Neural cell (in vitro differentiated cells): ENCODE results near the gene PHLDB2. TPM values are rescaled to one million over a fixed set of nuclear protein-coding genes. Genes with fewer than 3 reads are reported as not detected.

Experiments
- H2AFZ ChIP-seq: fragments of 200-600, 300-800 bp; sonication (generic), shearing (Covaris generic); 2 replicates; pipeline ENCODE4 v1.6.0; 2014; ENCODE audit warnings: low read depth, mild to moderate bottlenecking, antibody characterized with exemption, low read length, moderate library complexity
- H3F3A ChIP-seq: fragments of 200-600 bp; shearing (Covaris generic); 2 replicates; pipeline ENCODE4 v1.6.1; 2016; ENCODE audit warnings: mild to moderate bottlenecking, moderate library complexity, mixed read lengths, antibody characterized with exemption, low read length; ENCODE audit not compliant: insufficient read depth, poor library complexity, severe bottlenecking
- H3K27ac ChIP-seq: fragments of 200-600, 300-800 bp; sonication (generic), shearing (Covaris generic); 2 replicates; pipeline ENCODE4 v1.5.1; 2014; ENCODE audit warnings: mild to moderate bottlenecking, low read length, moderate library complexity
- H3K27me3 ChIP-seq: fragments of 300-800, 200-600 bp; sonication (generic), shearing (Covaris generic); 2 replicates; pipeline ENCODE4 v1.6.0; 2014; ENCODE audit warnings: mild to moderate bottlenecking, low read depth, low read length, moderate library complexity; ENCODE audit not compliant: insufficient read depth
- H3K36me3 ChIP-seq: fragments of 300-800, 200-600 bp; sonication (generic), shearing (Covaris generic); 2 replicates; pipeline ENCODE4 v1.5.1; 2014; ENCODE audit warnings: mild to moderate bottlenecking, antibody characterized with exemption, low read length, moderate library complexity; ENCODE audit not compliant: insufficient read depth
- H3K4me2 ChIP-seq: fragments of 300-800, 200-600 bp; sonication (generic), shearing (Covaris generic); 2 replicates; pipeline ENCODE4 v1.6.0; 2014; ENCODE audit warnings: mild to moderate bottlenecking, low read length
- H3K4me3 ChIP-seq: fragments of 300-800, 200-600 bp; sonication (generic), shearing (Covaris generic); 2 replicates; pipeline ENCODE4 v1.5.1; 2014; ENCODE audit warnings: mild to moderate bottlenecking, low read length, moderate library complexity
- H3K79me2 ChIP-seq: fragments of 200-600 bp; shearing (Covaris generic); replicated peaks from 2 replicates; pipeline ENCODE4 v1.6.0; 2014; ENCODE audit warnings: mild to moderate bottlenecking, low read length, moderate library complexity; ENCODE audit not compliant: insufficient read depth
- H3K9ac ChIP-seq: fragments of 300-800, 200-600 bp; sonication (generic), shearing (Covaris generic); 2 replicates; pipeline ENCODE4 v1.6.1; 2016; ENCODE audit warnings: mild to moderate bottlenecking, low read length, mixed read lengths
- H3K9me2 ChIP-seq: fragments of 200-600 bp; shearing (Covaris generic); 2 replicates; pipeline ENCODE4 v1.6.1; 2016; ENCODE audit warnings: mild to moderate bottlenecking, low read length, mixed read lengths; ENCODE audit not compliant: insufficient read depth
- H3K9me3 ChIP-seq: fragments of 200-600, 300-800 bp; sonication (generic), shearing (Covaris generic); 2 replicates; pipeline ENCODE4 v1.6.1; 2016; ENCODE audit warnings: mild to moderate bottlenecking, mixed run types, low read length, moderate library complexity, mixed read lengths
- H4K20me1 ChIP-seq: fragments of 200-600 bp; shearing (Covaris generic); 2 replicates; pipeline ENCODE4 v1.6.1; 2016; ENCODE audit warnings: mild to moderate bottlenecking, mixed run types; ENCODE audit not compliant: insufficient read depth
- EP300 ChIP-seq: fragments of 450-650 bp; conservative IDR thresholded peaks from 2 replicates; pipeline ENCODE4 v1.6.1; 2014; ENCODE audit warnings: antibody characterized with exemption, mild to moderate bottlenecking, moderate library complexity; ENCODE audit not compliant: poor library complexity, severe bottlenecking
- EZH2 ChIP-seq: fragments of 200-600, 300-800 bp; shearing (Covaris generic), sonication (generic); IDR thresholded peaks from 2 replicates; pipeline ENCODE4 v1.6.1; 2014; ENCODE audit warnings: antibody characterized with exemption, low read length, borderline replicate concordance, mild to moderate bottlenecking; ENCODE audit not compliant: insufficient read depth, poor library complexity, severe bottlenecking
- MXI1 ChIP-seq: fragments of 450-650 bp; conservative IDR thresholded peaks from 2 replicates; pipeline ENCODE4 v1.6.1; 2014; ENCODE audit warnings: antibody characterized with exemption, mild to moderate bottlenecking; ENCODE audit not compliant: poor library complexity, severe bottlenecking
- POLR2AphosphoS5 ChIP-seq: IDR thresholded peaks from 2 replicates; pipeline ENCODE4 v1.6.1; 2012
- RAD21 ChIP-seq: fragments of 450-650 bp; conservative IDR thresholded peaks from 2 replicates; pipeline ENCODE4 v1.6.1; 2014; ENCODE audit warnings: antibody characterized with exemption, mild to moderate bottlenecking, moderate library complexity
- SMC3 ChIP-seq: fragments of 450-650 bp; conservative IDR thresholded peaks from 2 replicates; pipeline ENCODE4 v1.6.1; 2014; ENCODE audit warnings: antibody characterized with exemption, mild to moderate bottlenecking, moderate library complexity; ENCODE audit not compliant: poor library complexity
- TAF1 ChIP-seq: IDR thresholded peaks from 2 replicates; pipeline ENCODE4 v1.6.1; 2012; ENCODE audit warnings: low read depth
- polyA plus RNA-seq: library from polyadenylated mRNA; depleted of rRNA; stranded (reverse); fragments of >200 nt; gene quantifications from 2 replicates; pipeline ENCODE4 v1.2.3, GENCODE V29; 2014
- TF ChIP-seq, protein P1 (sequence below): IDR thresholded peaks from 2 replicates; pipeline ENCODE4 v1.6.1; 2012; ENCODE audit warnings: borderline replicate concordance
- TF ChIP-seq, protein P2 (sequence below): fragments of 450-650 bp; IDR thresholded peaks from 2 replicates; pipeline ENCODE4 v1.5.1; 2014; ENCODE audit warnings: antibody characterized with exemption, mild to moderate bottlenecking, moderate library complexity; ENCODE audit not compliant: poor library complexity, severe bottlenecking

PHLDB2 gene
- polyA plus RNA-seq, 1 donor from 2014 or later = 1.4 TPM

DNA sequence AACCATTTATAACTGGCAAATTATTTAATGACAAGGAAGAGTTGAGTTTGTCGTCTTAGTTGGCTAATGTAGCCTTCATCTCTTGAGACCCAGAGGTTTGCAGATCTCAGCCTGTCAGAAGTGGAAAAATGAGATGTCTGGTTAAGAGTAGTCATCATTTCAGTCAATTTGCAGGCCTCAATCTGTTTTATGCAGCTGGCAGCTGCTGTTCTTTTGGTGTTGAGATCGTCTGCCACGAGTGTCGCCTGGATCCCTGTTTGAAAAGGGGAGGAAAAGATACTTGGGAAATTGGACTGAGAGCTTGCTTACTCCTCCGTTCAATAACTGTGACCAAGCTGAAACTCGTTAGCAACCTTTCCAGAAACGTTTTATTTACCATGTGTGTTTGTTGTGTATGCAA lies 2.3 kb downstream of the PHLDB2 start:
- no peaks in the 10 kb centered on the region for H3K36me3 ChIP-seq
- TF ChIP-seq POLR2AphosphoS5 (no peak), MXI1 (no peak), EP300 (no peak)
- peaks cover 5% of the 10 kb centered on the region for H3F3A ChIP-seq
- no peaks in the 10 kb centered on the region for H3K79me2 ChIP-seq
- no peak overlapping the region for H3K4me2 ChIP-seq
- H3K9me2 ChIP-seq = no peaks in the 10 kb centered on the region
- no peak overlapping the region for H3K4me3 ChIP-seq
- H3K27ac ChIP-seq = no peak overlapping the region
- H4K20me1 ChIP-seq = no peaks in the 10 kb centered on the region
- no peaks in the 10 kb centered on the region for H3K9me3 ChIP-seq
- H3K9ac ChIP-seq = no peak overlapping the region
- H2AFZ ChIP-seq = no peak overlapping the region
- H3K27me3 ChIP-seq = peaks cover 29% of the 10 kb centered on the region

DNA sequence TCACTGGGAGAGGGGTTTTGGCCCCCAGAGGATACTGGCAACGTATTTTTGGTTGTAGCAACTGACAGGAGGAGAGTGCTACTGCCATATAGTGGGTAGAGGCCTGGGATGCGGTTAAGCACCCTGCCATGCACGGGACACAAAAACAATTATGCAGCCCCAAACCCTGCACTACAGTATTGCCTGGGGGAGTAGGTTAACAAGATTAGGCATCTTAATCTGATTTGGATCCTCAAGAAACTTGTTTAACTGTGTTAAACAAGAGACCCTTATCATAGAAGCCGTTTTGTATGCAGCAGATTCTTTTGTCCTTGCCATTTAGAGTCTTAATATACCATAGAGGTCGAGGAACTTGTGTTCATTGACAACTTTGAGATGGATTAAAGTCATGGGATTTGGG lies 3.4 kb downstream of the PHLDB2 start:
- Histone ChIP-seq H3K9me3 (no peaks in the 10 kb centered on the region), H3K9ac (no peak overlapping the region), H3K4me3 (no peak overlapping the region), H3K27ac (no peak overlapping the region), H3K9me2 (no peaks in the 10 kb centered on the region), H3K27me3 (peaks cover 29% of the 10 kb centered on the region), H3K36me3 (no peaks in the 10 kb centered on the region), H4K20me1 (no peaks in the 10 kb centered on the region), H3K79me2 (no peaks in the 10 kb centered on the region), H3F3A (peaks cover 5% of the 10 kb centered on the region), H3K4me2 (no peak overlapping the region), H2AFZ (no peak overlapping the region)
- TF ChIP-seq, protein P1, sequence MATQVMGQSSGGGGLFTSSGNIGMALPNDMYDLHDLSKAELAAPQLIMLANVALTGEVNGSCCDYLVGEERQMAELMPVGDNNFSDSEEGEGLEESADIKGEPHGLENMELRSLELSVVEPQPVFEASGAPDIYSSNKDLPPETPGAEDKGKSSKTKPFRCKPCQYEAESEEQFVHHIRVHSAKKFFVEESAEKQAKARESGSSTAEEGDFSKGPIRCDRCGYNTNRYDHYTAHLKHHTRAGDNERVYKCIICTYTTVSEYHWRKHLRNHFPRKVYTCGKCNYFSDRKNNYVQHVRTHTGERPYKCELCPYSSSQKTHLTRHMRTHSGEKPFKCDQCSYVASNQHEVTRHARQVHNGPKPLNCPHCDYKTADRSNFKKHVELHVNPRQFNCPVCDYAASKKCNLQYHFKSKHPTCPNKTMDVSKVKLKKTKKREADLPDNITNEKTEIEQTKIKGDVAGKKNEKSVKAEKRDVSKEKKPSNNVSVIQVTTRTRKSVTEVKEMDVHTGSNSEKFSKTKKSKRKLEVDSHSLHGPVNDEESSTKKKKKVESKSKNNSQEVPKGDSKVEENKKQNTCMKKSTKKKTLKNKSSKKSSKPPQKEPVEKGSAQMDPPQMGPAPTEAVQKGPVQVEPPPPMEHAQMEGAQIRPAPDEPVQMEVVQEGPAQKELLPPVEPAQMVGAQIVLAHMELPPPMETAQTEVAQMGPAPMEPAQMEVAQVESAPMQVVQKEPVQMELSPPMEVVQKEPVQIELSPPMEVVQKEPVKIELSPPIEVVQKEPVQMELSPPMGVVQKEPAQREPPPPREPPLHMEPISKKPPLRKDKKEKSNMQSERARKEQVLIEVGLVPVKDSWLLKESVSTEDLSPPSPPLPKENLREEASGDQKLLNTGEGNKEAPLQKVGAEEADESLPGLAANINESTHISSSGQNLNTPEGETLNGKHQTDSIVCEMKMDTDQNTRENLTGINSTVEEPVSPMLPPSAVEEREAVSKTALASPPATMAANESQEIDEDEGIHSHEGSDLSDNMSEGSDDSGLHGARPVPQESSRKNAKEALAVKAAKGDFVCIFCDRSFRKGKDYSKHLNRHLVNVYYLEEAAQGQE = no peak
- TF ChIP-seq POLR2AphosphoS5 (no peak), TAF1 (no peak), EZH2 (no peak), RAD21 (no peak), EP300 (no peak), MXI1 (no peak), SMC3 (no peak)
- TF ChIP-seq, protein P2, sequence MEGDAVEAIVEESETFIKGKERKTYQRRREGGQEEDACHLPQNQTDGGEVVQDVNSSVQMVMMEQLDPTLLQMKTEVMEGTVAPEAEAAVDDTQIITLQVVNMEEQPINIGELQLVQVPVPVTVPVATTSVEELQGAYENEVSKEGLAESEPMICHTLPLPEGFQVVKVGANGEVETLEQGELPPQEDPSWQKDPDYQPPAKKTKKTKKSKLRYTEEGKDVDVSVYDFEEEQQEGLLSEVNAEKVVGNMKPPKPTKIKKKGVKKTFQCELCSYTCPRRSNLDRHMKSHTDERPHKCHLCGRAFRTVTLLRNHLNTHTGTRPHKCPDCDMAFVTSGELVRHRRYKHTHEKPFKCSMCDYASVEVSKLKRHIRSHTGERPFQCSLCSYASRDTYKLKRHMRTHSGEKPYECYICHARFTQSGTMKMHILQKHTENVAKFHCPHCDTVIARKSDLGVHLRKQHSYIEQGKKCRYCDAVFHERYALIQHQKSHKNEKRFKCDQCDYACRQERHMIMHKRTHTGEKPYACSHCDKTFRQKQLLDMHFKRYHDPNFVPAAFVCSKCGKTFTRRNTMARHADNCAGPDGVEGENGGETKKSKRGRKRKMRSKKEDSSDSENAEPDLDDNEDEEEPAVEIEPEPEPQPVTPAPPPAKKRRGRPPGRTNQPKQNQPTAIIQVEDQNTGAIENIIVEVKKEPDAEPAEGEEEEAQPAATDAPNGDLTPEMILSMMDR = no peak

DNA sequence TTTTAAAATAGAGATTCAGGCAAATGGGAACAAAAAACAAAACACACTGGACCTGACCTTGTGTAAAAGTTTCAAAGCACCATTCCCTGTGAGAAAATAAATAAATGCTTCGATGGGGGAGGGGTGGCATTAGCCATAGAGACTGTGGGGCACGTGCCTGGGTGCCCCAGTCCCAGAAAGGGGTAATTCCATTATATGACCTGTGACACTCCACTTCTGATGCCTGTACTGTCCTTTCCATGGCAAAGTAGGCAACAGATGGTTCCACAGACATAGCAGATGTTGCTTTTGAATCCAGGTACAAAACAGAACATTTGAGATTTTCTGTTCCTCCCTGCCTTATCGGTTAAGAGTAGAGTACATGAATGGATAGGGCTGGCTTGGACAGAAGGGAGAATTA lies 3.9 kb downstream of the PHLDB2 start:
- Histone ChIP-seq H3K27me3 (peaks cover 29% of the 10 kb centered on the region), H3K9ac (no peak overlapping the region), H3K27ac (no peak overlapping the region), H3K9me3 (no peaks in the 10 kb centered on the region), H3K36me3 (no peaks in the 10 kb centered on the region), H3K9me2 (no peaks in the 10 kb centered on the region), H3F3A (peaks cover 5% of the 10 kb centered on the region), H3K4me2 (no peak overlapping the region), H3K4me3 (no peak overlapping the region), H2AFZ (no peak overlapping the region), H3K79me2 (no peaks in the 10 kb centered on the region), H4K20me1 (no peaks in the 10 kb centered on the region)
- TF ChIP-seq EP300 = no peak
